ENCODE results near the gene DAND5.

Gene DAND5

GRCh38 chr19:13003081-13003480, 33.7 kb downstream of the DAND5 start:
- no peak overlapping the region for H3K4me3 ChIP-seq (ENCODE audit: low read depth, low read length)
- no peak for TF ChIP-seq CTCF (conservative IDR thresholded peaks at IDR 0.05; ENCODE audit: low read depth, low read length)
- no peak for DNase-seq (ENCODE audit: low read depth)

GRCh38 chr19:13004273-13004672, 34.9 kb downstream of the DAND5 start:
- no peak for DNase-seq (ENCODE audit: low read depth)
- TF ChIP-seq CTCF (conservative IDR thresholded peaks at IDR 0.05; ENCODE audit: low read depth, low read length): no peak
- H3K4me3 ChIP-seq (ENCODE audit: low read depth, low read length): no peak overlapping the region

DNA sequence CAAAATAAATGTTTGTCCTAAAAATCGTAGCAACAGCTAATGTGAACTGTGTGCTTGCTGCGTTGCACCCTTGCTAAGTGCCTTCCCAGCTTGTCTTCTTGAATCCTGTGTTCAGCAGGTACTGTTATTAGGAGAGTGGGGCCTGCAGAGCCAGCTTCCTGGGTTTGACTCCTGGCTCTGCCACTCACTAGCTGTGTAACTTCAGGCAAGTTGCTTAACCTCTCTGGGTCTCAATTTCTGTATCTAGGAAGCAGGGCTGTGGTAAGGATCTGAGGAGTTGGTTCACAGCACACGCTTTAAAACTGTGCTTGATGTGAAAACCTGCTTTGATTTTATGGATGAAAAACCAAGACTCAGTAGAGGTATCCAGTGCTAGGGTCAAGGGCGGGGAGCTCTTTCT, 35.9 kb downstream of the DAND5 start:
- no peak for TF ChIP-seq CTCF (conservative IDR thresholded peaks at IDR 0.05; ENCODE audit: low read depth, low read length)
- no peak overlapping the region for H3K4me3 ChIP-seq (ENCODE audit: low read depth, low read length)
- DNase-seq (ENCODE audit: low read depth): no peak

DNA sequence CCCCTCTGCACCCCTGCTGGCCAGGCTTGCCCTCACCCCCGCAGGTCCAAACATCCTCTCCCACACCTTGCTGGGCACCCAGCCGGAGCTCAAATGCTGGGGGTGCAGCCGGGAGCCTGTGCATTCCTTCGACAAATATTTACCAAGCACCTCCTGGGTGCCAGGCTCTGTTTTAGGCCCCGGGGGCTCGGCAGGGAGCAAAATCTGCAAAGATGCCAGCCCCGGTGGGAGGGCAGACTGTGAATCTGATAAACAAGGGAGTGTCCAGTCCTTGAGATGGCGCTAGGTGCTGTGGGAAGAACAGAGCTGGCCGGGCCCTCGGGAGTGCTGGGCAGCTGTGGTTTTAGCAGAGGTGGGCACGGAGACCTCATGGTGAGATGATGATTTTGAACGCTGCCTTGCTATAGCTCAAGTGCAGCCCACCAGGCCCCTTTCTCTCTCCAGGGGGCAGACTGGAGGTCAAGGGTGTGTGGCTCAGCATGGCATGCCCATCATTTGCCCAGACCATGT, 36.5 kb downstream of the DAND5 start:
- no peak overlapping the region for H3K4me3 ChIP-seq (ENCODE audit: low read depth, low read length)
- TF ChIP-seq CTCF (conservative IDR thresholded peaks at IDR 0.05; ENCODE audit: low read depth, low read length): no peak
- no peak for DNase-seq (ENCODE audit: low read depth)

DNA sequence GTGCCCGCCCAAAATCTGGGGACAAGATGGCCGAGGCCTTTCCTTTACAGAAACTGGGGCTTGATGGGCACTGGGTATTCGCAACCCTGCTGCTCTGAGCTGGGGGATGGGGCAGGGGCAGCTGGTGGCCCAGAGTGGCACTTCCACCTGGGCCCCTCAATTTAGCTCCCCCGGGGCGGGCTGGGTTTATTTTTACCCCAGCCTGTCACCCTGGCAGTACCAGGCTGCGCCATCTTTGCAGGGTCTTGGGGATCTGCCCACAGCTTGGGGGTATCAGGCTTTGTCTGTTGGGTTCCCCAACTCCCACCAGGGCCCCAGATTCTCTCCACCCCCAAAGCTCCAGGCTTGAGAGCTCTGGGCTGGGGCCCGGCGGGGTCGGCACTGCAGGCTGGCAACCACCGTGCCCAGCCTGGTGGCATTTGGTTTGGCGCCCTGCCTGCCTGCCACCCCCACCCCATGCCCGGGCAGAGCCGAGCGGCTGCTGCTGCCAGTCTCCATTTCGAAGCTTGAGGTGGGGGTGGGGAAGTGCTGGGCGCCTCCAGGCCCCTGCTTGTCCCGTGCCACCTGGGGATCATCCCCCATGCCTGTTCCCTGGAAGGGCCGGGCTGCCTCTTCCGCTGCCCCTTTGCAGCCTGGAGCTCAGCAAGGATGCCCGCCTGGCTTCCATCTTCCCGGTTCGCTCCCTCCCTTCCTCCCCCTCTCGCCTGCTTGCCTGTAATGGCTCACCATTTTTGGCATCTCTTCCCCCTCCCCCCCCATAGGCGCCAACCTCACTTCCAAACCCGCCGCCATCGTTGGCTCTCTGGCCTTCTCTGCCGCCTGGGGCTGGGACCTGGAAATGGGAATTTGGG, 37.3 kb downstream of the DAND5 start:
- no peak for DNase-seq (ENCODE audit: low read depth)
- no peak overlapping the region for H3K4me3 ChIP-seq (ENCODE audit: low read depth, low read length)
- no peak for TF ChIP-seq CTCF (conservative IDR thresholded peaks at IDR 0.05; ENCODE audit: low read depth, low read length)

DNA sequence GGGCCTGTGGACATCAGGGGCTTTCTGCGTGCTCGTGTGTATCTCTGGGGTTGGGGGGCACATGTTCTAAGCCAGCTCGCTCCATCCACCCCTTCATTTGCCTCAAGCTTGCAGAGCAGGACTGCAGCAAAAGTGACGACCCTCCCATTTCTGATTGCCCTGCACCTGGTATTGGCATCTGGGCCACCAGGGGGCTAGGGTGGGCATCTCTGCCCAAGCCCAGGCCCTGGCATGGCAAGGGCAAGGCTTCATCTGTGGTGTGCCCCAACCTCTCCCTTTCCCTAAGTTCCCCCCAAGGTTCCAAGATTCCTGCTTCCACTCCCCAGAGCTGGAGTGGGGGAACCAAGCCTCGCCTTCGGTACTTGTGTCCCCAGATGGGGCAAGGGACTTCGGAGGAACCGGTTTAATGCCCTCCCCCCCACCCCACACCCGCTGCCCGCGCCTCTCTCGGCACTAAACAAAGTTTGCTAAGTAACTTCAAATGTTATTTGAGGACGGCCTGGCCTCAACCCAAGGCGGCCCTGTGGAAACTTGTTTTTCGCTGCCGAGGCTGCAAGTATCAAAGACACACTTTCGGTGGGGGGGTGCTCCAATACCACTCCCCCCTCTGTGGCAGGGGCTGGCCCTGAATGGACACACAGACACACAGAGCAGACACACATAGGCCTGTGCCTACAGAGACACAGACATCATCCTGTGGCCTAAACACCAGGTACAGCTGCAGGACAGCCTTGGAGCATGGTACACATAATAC, 38.1 kb downstream of the DAND5 start:
- H3K4me3 ChIP-seq (ENCODE audit: low read depth, low read length): no peak overlapping the region
- no peak for TF ChIP-seq CTCF (conservative IDR thresholded peaks at IDR 0.05; ENCODE audit: low read depth, low read length)
- DNase-seq (ENCODE audit: low read depth): no peak

All from choroid plexus epithelial cell (primary cell).